NCI-H1694 treated with DMSO at 0.1 percent for 48 hours (cell line): ENCODE measurements around the gene STK32A.

ENCODE experiments used
- DNase-seq: peaks from one replicate; lab custom pipeline; 2025; lab: John Stamatoyannopoulos, UW

The STK32A gene

GRCh38 chr5:147426640-147427327 lies 192.0 kb downstream of the STK32A start:
- DNase-seq: no peak

GRCh38 chr5:147427521-147428401 lies 192.9 kb downstream of the STK32A start:
- DNase-seq: no peak

- DNase-seq: no peak
These were observed 195.8 kb downstream of the STK32A start for GRCh38 chr5:147430628-147431027.

GRCh38 chr5:147431586-147431985 lies 196.8 kb downstream of the STK32A start:
- DNase-seq: no peak

- no peak for DNase-seq
These were observed 197.5 kb downstream of the STK32A start for GRCh38 chr5:147432323-147432722.

- DNase-seq: no peak
These were observed 199.2 kb downstream of the STK32A start for GRCh38 chr5:147434049-147434448.

- no peak for DNase-seq
These were observed 201.8 kb downstream of the STK32A start for GRCh38 chr5:147436596-147436995.

DNA sequence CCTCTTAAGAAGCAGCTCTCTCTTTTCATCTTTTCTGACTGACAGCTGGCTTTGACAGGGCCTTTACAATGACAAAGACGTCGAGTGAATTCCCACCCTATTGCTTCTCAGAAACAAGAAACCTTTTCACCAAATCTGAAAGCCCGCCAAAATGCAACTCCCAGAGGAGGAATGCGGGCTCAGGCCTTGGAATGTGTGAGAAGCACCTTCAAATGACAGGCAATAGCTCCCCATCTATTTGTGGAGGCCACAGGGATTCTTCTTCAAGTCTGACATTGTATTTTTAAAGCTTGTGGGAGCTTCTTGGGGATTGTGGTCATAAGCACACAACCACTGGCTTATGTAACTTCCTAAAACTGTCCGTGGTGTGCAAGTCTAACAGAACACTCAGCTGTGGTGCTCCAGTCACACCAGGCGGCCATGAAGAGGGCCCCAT lies 202.4 kb downstream of the STK32A start:
- DNase-seq: no peak
